Measurements from ENCODE around the gene NAV3.
A peak's percentile ranks its signal among the peaks of the same experiment; 100 is the strongest.

NAV3 gene

DNA sequence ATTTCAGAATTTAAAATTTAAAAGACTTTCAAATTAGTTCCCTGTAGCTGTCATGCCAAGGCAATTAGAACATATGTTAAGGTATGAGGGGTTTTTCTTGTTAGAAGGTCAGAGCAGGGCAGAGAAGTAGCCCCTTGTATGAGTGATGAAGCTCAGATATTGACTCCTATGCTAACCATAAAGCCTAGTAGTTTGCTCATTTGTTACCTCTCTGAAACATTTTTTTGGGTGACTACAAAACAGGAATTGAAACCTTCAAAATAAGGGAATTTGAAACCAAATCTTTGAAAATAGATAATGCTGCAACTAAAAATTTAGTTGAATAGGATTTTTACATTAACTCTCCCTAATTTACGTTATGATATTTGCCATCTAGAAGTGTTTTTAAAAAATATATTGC lies 333.5 kb downstream of the NAV3 start:
- no peaks in the 10 kb centered on the region for H3K27me3 ChIP-seq (replicated peaks; ENCODE audit: insufficient read depth, low read length)
- no peak overlapping the region for H3K27ac ChIP-seq (ENCODE audit: low read length)
- TF ChIP-seq EZH2phosphoT487 (IDR thresholded peaks at IDR 0.05; ENCODE audit: low read length) (no peak), EZH2 (optimal IDR thresholded peaks at IDR 0.05; ENCODE audit: low read depth, low read length) (no peak)
- TF ChIP-seq, protein P1, sequence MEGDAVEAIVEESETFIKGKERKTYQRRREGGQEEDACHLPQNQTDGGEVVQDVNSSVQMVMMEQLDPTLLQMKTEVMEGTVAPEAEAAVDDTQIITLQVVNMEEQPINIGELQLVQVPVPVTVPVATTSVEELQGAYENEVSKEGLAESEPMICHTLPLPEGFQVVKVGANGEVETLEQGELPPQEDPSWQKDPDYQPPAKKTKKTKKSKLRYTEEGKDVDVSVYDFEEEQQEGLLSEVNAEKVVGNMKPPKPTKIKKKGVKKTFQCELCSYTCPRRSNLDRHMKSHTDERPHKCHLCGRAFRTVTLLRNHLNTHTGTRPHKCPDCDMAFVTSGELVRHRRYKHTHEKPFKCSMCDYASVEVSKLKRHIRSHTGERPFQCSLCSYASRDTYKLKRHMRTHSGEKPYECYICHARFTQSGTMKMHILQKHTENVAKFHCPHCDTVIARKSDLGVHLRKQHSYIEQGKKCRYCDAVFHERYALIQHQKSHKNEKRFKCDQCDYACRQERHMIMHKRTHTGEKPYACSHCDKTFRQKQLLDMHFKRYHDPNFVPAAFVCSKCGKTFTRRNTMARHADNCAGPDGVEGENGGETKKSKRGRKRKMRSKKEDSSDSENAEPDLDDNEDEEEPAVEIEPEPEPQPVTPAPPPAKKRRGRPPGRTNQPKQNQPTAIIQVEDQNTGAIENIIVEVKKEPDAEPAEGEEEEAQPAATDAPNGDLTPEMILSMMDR (IDR thresholded peaks at IDR 0.05; ENCODE audit: low read length), result no peak
- H3K9me2 ChIP-seq (replicated peaks; ENCODE audit: insufficient read depth, low read length), result no peaks in the 10 kb centered on the region; the same call in 1 of the 2 replicates
- DNase-seq, result peak; percentile 18
- no peaks in the 10 kb centered on the region for H3K9me3 ChIP-seq (replicated peaks; ENCODE audit: insufficient read depth, low read length)
- no peak overlapping the region for H3K4me3 ChIP-seq (ENCODE audit: low read length)
- H2AFZ ChIP-seq (ENCODE audit: low read length), result no peak overlapping the region
- H4K20me1 ChIP-seq (ENCODE audit: insufficient read depth, low read length), result no peaks in the 10 kb centered on the region
- no peaks in the 10 kb centered on the region for H3K79me2 ChIP-seq (ENCODE audit: low read length)
- no peaks in the 10 kb centered on the region for H3F3A ChIP-seq (ENCODE audit: insufficient read depth, low read length)
- H3K4me1 ChIP-seq (ENCODE audit: low read length), result peaks cover 13% of the 10 kb centered on the region
- no peaks in the 10 kb centered on the region for H3K36me3 ChIP-seq (replicated peaks; ENCODE audit: insufficient read depth, low read length)
- no peak overlapping the region for H3K9ac ChIP-seq (ENCODE audit: low read length)
- H3K4me2 ChIP-seq (ENCODE audit: low read depth, low read length), result no peak overlapping the region

DNA sequence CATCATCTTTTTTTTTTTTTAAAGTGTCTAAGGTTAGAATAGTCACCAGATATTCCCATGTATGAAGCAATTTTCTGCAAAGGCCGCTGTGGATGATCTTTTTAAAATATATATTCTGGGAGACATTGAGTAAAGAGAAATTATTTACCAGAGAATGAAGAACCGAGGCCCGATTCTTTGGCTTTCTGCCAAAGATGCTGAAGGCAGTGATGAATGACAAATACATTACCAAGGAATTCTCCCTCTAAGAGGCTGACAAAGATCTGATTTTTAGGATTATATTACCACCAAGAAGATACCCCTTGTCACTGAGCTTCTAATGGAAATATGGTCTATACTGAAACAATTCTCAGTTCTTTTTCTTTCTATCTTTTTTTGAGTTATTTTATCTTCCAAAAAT lies 336.8 kb downstream of the NAV3 start:
- Histone ChIP-seq H3F3A (ENCODE audit: insufficient read depth, low read length) (no peaks in the 10 kb centered on the region), H3K9me3 (replicated peaks; ENCODE audit: insufficient read depth, low read length) (no peaks in the 10 kb centered on the region), H3K79me2 (ENCODE audit: low read length) (no peaks in the 10 kb centered on the region), H3K9ac (ENCODE audit: low read length) (no peak overlapping the region), H3K9me2 (replicated peaks; ENCODE audit: insufficient read depth, low read length) (no peaks in the 10 kb centered on the region; the same call in 1 of the 2 replicates), H3K27ac (ENCODE audit: low read length) (no peak overlapping the region), H2AFZ (ENCODE audit: low read length) (no peak overlapping the region), H3K4me3 (ENCODE audit: low read length) (no peak overlapping the region), H3K4me2 (ENCODE audit: low read depth, low read length) (no peak overlapping the region), H4K20me1 (ENCODE audit: insufficient read depth, low read length) (no peaks in the 10 kb centered on the region), H3K36me3 (replicated peaks; ENCODE audit: insufficient read depth, low read length) (no peaks in the 10 kb centered on the region), H3K27me3 (replicated peaks; ENCODE audit: insufficient read depth, low read length) (no peaks in the 10 kb centered on the region), H3K4me1 (ENCODE audit: low read length) (peaks cover 13% of the 10 kb centered on the region)
- TF ChIP-seq EZH2phosphoT487 (IDR thresholded peaks at IDR 0.05; ENCODE audit: low read length) (no peak), EZH2 (optimal IDR thresholded peaks at IDR 0.05; ENCODE audit: low read depth, low read length) (no peak)
- TF ChIP-seq, protein P1 (IDR thresholded peaks at IDR 0.05; ENCODE audit: low read length), result no peak
- DNase-seq, result no peak

DNA sequence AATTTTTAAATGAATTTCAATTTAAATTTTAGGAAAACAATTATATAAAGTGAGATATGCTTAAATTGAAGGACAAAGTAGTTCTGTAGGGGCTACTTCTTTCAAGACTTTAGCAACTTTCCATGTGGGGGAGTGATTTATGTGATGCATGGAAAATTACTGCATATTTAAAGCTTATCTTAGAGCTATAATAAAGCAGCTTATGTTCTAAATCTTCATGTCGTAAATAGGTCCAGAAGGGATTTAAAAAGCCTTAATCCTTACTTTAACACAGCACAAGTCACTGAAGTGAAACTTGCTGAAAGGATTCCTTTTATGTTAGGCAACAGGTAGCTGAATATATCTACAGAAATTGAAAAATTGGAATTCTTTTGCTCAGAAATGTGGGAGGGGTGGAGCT lies 340.4 kb downstream of the NAV3 start:
- Histone ChIP-seq H3K4me1 (ENCODE audit: low read length) (no peaks in the 10 kb centered on the region), H3K27ac (ENCODE audit: low read length) (no peak overlapping the region), H3K79me2 (ENCODE audit: low read length) (no peaks in the 10 kb centered on the region), H3K27me3 (replicated peaks; ENCODE audit: insufficient read depth, low read length) (no peaks in the 10 kb centered on the region), H4K20me1 (ENCODE audit: insufficient read depth, low read length) (no peaks in the 10 kb centered on the region), H3F3A (ENCODE audit: insufficient read depth, low read length) (no peaks in the 10 kb centered on the region), H3K4me3 (ENCODE audit: low read length) (no peak overlapping the region), H3K9me2 (replicated peaks; ENCODE audit: insufficient read depth, low read length) (no peaks in the 10 kb centered on the region; the same call in 1 of the 2 replicates), H3K9ac (ENCODE audit: low read length) (no peak overlapping the region), H2AFZ (ENCODE audit: low read length) (no peak overlapping the region), H3K4me2 (ENCODE audit: low read depth, low read length) (no peak overlapping the region), H3K9me3 (replicated peaks; ENCODE audit: insufficient read depth, low read length) (no peaks in the 10 kb centered on the region), H3K36me3 (replicated peaks; ENCODE audit: insufficient read depth, low read length) (no peaks in the 10 kb centered on the region)
- TF ChIP-seq EZH2 (optimal IDR thresholded peaks at IDR 0.05; ENCODE audit: low read depth, low read length) (no peak), EZH2phosphoT487 (IDR thresholded peaks at IDR 0.05; ENCODE audit: low read length) (no peak)
- TF ChIP-seq, protein P1 (IDR thresholded peaks at IDR 0.05; ENCODE audit: low read length), result no peak
- DNase-seq, result no peak
